GM21717 (cell line): ENCODE results near the gene CYFIP1.

Source experiments
- ATAC-seq: cut with Tn5 transposase; IDR thresholded peaks from one replicate; pipeline ENCODE4 v1.9.1; 2021; ENCODE audit warnings: mild to moderate bottlenecking, moderate library complexity; ENCODE audit not compliant: unreplicated experiment

The CYFIP1 gene

DNA sequence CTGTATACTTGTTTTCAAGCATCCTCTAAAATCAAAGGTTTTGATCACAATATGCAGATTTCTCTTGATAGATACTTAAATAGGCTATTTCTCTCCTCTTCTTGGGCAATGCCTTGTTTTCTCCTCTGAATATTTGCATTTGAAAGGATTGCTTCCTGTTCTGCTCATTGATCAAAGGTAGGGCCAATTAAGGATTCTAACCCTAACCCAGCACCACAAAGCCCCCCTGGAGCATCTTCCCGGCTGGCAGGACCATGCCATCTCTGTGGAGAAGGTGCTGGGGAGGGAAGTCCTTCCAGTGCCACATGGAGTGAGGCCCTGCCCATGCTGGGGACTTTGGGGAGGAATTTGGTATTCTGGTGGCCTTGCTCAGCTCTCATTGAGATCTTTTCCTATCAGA, 153.0 kb downstream of the CYFIP1 start:
- ATAC-seq, result no peak

DNA sequence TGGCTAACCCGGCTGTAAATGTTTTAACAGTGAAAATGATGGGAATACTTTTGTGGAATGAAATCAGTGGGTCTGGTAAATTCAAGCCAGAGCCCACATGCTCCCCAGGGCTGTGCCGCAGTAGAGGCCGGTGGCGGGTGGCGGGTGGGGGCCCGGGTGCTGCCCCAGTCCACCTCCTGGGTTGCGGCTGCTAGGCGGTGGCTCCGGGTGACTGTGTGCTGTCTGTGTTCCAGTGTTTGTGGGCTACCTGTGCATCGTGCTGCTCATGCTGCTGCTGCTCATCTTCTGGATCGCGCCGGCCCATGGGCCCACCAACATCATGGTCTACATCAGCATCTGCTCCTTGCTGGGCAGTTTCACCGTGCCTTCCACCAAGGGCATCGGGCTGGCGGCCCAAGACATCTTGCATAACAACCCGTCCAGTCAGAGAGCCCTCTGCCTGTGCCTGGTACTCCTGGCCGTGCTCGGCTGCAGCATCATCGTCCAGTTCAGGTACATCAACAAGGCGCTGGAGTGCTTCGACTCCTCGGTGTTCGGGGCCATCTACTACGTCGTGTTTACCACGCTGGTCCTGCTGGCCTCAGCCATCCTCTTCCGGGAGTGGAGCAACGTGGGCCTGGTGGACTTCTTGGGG, 156.6 kb downstream of the CYFIP1 start:
- ATAC-seq, result no peak

DNA sequence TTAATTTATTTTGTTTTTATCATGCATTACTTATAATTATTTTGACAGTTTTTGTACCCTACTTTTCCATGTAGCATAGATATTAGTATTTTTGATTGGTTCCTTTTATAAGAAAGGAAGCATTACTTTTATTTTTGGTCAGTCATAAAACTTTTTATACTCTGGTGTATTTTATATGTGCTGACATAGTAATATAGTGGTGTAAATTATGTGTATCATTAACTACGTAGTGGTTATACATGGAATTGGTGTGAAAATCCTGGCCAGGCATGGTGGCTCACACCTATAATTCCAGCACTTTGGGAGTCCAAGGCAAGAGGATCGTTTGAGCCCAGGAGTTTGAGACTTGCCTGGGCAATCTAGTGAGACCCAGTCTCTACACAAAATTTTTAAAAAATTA, 160.5 kb downstream of the CYFIP1 start:
- no peak for ATAC-seq
